MM.1S (cell line): Measurements from ENCODE around the gene S1PR1.

ENCODE experiments used
- CTCF ChIP-seq: fragments of 300-600 bp; sonication (generic); IDR thresholded peaks from 2 replicates; pipeline ENCODE4 v1.5.1; 2016; ENCODE audit warnings: antibody characterized with exemption, low read length, mixed read lengths
- EZH2 ChIP-seq: fragments of 300-600 bp; sonication (generic); optimal IDR thresholded peaks from 2 replicates; pipeline ENCODE3; 2017; ENCODE audit warnings: low read depth, mild to moderate bottlenecking, antibody characterized with exemption, low read length, mixed read lengths
- EZH2phosphoT487 ChIP-seq: fragments of 300-600 bp; sonication (generic); IDR thresholded peaks from 2 replicates; pipeline ENCODE4 v1.6.1; 2018; ENCODE audit warnings: antibody characterized with exemption, low read length

- TF ChIP-seq CTCF (no peak), EZH2 (no peak), EZH2phosphoT487 (no peak)
Observed at GRCh38 chr1:101253976-101254674, 17.3 kb downstream of the S1PR1 start.
